Measurements from ENCODE around the gene SAT2.

SAT2 gene

DNA sequence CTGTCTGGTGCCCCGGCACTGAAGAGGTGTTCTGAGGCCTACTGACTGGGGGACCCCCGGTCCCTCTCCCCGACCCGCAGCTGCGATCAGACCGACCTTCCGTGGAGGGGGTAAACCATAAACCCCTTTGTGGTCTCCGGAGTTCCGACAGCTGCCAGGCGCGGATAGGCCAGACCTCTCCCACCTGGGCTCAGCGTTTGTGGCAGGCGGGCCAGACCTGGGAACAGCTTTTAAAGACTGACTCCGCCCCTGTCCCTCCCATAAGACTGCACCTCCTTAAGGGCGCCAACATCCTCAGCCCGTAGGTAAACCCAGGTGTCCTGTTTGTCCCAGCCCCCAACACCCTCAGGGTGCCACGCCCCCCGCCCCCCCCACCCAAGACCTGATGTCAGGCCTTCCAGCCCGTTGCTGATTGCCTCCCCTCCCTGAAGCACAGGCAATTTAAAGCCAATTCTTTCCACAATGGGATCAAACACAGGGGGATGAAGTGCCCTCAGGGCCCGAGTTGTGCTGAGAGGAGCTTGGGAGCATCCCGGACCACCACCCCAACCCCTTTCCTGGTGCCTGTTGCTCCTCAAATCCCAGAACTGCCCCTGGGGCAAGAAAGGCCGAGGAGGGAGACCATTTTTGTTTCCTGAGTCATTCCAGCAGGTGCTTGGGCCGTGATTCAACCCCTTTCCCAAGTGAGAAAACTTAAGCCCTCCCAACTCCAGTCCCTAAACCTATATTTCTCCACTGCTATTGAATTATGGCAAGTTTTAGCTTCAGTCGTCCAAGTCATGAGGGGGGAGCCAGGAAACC lies 37.5 kb downstream of the SAT2 start, which contains the start of gene SOX15:
SOX15 (minus strand) TSS at position 204 of the 801 bp plus-strand sequence. CDS start 418 bp downstream, outside the sequence.
- DNase-seq: no peak

DNA sequence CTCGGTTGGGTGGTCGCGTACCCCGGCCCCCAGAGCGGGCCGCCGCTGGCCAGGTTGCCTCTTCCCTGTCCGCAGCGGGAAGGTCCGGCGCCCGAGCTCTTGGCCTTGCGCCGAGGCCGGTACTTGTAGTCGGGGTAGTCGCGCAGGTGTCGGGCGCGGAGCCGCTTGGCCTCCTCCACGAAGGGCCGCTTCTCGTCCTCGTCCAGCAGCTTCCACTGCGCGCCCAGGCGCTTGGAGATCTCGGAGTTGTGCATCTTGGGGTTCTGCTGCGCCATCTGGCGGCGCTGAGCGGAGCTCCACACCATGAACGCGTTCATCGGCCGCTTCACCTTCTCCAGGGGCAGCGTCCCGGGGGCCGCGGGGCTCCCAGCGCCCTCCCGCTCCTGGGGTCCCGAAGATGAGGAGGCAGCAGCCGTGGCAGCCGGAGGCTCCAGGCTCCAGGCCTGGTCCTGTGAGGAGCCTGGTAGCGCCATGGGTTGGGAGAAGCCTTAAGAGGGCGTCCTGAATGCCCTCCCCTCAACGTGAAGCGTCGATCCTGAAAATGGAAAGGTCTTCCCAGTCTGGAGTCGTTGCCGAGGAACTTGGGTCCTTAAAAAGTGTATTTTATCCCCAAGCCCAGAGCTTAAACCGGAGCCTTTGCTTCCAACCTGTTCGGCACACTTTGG lies 38.3 kb downstream of the SAT2 start:
- peak; percentile 74 to 77 for DNase-seq

DNA sequence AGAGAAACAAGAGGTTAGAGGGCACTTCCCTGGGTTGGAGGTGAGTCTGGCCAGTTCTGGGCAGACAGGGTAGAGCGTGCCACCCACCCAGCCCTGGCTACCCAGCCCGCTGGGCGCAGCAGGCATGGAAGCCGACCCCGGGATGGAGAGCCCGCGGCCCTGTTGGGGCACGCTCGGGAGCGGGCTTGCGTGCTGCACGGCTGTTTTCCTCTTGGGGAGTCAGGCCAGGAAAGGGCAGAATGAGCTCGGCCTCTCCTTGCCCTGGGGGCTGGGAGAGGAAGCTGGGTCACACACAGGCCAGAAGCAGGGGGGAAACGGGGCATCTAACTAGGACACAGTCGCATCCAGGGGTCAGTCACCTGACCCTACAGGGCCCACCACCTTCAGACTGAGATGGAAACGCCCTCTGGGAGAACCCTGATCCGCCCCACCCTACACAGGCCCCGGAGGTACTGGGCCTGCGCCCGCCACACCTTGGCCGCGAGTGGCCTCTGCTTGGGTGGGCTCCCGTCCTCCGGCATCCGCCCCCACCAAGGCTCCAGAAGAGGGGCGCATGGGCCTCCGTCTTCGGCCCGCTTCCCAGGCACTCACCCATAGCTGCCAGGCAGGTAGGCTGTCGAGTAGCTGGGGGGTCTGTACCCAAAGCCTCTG lies 38.9 kb downstream of the SAT2 start:
- no peak for DNase-seq

DNA sequence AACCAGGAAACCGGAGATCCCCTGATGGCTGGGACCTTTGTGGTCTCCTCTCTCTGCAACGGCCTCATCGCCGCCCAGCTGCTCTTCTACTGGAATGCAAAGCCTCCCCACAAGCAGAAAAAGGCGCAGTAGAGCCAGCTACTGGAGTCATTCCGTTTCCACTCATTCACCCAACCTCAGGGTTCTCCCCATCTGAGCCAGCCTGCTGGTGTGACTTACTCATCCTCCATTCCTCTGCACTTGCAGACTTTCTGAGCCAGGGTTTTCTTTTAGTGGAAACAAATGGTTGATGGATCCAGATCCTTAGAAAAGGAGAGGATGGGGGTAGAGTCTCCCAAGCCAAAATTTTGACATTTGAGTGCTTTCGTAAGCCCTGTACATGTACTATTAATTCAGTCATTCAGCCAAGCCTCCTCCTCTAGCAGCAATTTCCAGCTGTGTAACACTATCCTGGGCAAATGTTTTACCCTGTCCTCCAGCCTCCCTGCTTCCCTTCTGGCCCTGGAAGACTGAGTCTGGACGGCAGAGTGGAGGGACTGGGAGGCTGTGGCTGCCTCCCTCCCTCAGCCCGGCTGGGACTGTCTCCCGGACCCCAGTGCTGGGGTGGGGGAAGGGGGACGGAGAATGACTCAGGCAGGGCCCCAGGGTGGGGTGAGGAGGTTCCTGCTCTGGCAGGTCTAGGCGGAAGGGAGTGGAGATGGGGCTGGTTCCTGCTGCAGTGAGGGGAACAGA lies 40.0 kb downstream of the SAT2 start:
- no peak for DNase-seq

DNA sequence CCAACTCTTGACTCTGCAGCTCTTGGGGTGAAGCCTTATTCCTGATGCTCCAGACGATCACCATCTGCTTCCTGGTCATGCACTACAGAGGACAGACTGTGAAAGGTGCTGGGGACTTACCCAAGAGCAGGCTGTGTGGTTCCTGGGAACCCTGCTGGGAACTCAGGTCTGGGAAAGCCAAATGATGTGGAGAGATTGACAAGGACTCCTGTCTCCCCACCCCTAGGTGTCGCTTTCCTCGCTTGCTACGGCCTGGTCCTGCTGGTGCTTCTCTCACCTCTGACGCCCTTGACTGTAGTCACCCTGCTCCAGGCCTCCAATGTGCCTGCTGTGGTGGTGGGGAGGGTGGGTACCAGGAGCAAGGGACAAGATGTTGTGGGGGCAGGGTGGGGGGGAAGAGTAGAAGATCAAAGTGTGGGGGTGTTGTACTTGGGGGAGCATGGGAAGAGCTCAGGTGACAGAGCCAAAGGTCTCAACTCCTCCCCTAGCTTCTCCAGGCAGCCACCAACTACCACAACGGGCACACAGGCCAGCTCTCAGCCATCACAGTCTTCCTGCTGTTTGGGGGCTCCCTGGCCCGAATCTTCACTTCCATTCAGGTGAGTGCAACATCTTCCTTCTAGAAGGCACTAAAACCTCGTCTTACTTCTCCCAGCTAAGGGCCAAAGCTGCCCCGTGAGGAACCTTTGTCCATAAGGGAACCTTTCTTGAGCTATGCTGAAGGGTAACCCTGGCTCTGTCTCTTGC lies 40.8 kb downstream of the SAT2 start:
- no peak for DNase-seq

DNA sequence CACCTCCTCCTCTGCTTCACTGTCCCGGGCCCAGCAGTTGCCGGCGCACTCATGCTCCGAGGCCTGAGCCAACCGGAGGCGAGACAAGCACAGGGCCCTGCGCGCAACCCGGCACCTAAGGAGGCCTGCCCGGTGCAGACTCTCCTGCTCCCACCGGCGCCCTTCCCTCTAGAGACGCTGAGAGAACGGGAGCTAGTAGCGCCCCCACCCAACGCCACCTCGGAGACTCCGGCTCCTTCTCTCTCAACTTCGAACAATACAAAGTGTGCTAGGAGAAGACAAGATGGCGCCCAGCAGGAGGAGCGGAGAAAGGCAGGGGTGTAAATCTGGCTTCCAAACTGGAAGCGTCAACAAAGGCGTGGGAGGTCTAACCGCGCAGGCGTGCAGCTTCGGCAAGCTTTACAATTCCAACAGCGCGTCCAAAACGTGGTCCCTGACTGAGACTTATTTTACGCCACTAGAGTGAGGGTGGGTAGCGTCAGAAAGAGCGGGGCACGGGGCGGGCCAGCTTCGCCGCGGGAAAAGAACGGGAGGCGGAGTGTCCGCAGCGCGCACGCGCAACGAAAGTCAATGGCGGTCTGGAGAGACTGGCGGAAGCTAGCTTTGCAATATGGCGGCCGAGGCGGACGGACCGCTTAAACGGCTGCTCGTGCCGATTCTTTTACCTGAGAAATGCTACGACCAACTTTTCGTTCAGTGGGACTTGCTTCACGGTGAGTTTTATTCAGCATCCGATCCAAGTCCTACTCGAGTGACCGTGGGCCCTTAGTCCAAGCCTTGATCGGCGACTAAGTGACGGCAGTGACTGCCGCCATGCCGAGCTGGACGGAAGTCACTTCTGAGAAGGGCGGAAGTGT lies 44.1 kb downstream of the SAT2 start, which contains the start of gene MPDU1:
MPDU1 (plus strand) TSS at position 600 of the 857 bp plus-strand sequence; CDS start at position 611, 11 bp downstream.
- peak; percentile 96 to 97 for DNase-seq

DNA sequence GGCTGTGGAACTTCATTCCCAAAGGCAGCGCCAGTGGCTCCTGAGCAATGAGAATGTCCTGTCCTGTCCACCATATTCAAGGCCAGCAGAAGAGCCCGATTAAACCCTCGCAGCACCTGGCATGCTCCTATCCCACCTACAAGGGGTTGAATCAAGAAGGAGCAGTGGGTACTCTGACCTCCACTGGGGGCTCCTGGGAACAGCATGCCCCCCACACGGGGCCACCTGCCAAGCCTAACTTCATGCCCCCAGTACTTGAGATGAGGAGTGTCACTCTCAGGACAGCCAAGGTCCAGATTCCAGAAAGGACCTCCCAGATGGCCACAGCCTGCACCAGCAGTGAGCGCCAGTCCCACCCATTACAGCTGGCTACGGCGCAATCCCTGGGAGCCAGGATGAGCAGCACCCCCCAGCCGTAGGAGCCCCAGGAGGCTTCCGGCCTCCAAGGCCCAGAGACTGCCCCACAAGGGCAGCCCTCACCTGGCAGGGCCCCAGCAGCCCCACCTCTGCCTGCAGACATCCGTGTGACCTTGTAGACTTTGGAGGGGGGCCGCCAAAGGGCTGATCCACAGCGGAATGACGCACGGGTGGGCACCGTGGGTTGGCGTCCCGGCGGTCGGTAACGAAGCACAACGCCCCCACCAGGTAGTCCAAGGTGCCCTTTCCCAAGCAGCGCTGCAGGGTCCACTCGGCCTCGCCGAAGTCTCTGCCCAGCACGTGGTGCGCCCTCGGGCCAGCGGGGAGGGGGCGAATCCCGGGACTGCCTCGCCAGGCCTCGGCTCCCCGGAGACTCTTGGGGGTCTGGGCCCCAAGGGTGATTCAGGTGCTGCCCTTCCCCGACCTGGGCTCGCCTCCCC lies 45.0 kb downstream of the SAT2 start:
- no peak for DNase-seq

DNA sequence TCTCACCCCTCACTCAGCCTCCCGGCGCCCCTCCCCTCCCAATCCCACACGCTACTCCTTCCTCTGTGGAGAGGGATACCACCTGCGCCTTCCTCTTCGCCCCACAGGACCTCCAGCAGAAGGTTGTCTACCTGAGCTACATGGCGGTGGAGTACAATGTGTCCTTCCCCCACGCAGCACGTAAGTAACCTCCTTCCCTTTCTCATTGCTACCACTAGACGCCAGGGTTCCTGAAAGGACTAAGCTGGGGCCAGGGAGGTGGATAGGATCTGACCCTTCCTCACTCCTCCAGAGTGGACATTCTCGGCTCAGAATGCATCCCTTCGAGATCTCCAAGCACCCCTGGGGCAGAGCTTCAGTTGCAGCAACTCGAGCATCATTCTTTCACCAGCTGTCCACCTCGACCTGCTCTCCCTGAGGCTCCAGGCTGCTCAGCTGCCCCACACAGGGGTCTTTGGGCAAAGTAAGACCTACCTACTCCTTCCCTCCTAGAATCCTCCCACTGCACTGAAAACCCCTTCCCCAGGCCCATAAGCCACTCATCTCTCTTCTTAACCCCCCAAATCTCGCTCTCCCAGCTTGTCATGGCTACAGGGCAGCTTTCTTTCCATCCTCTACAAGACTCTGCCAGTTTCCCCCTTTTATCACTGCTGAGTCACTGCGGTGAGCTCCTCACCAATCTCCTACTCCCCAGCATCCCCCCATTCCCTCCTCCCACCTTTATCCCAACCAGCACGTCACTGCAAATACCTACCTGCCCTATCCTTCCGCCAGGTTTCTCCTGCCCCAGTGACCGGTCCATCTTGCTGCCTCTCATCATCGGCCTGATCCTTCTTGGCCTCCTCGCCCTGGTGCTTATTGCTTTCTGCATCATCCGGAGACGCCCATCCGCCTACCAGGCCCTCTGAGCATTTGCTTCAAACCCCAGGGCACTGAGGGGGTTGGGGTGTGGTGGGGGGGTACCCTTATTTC lies 46.7 kb downstream of the SAT2 start:
- DNase-seq: no peak

DNA sequence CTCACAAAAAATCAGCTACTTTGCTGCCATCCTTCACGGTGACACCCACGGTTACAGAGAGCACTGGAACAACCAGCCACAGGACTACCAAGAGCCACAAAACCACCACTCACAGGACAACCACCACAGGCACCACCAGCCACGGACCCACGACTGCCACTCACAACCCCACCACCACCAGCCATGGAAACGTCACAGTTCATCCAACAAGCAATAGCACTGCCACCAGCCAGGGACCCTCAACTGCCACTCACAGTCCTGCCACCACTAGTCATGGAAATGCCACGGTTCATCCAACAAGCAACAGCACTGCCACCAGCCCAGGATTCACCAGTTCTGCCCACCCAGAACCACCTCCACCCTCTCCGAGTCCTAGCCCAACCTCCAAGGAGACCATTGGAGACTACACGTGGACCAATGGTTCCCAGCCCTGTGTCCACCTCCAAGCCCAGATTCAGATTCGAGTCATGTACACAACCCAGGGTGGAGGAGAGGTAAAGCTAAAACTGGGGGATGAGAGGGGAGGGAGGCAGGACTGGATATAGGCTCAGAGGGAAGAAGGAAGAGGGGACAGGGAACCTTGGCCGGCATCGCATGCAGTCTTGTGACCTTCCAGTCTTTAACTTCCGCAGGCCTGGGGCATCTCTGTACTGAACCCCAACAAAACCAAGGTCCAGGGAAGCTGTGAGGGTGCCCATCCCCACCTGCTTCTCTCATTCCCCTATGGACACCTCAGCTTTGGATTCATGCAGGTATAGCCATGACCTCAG lies 47.6 kb downstream of the SAT2 start:
- peak in 1 of 2 donors; percentile 58 for DNase-seq

DNA sequence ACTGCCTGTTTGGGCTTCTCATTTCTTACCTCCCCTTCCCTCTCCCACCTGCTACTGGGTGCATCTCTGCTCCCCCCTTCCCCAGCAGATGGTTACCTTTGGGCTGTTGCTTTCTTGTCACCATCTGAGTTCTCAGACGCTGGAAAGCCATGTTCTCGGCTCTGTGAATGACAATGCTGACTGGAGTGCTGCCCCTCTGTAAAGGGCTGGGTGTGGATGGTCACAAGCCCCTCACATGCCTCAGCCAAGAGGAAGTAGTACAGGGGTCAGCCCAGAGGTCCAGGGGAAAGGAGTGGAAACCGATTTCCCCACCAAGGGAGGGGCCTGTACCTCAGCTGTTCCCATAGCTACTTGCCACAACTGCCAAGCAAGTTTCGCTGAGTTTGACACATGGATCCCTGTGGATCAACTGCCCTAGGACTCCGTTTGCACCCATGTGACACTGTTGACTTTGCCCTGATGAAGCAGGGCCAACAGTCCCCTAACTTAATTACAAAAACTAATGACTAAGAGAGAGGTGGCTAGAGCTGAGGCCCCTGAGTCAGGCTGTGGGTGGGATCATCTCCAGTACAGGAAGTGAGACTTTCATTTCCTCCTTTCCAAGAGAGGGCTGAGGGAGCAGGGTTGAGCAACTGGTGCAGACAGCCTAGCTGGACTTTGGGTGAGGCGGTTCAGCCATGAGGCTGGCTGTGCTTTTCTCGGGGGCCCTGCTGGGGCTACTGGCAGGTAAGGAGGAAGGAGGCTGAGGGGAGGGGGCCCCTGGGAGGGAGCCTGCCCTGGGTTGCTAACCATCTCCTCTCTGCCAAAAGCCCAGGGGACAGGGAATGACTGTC lies 48.4 kb downstream of the SAT2 start, which contains the start of gene CD68:
CD68 (plus strand) TSS at position 638 of the 833 bp plus-strand sequence; CDS start at position 678, 40 bp downstream.
- peak; percentile 70 to 86 for DNase-seq

DNA sequence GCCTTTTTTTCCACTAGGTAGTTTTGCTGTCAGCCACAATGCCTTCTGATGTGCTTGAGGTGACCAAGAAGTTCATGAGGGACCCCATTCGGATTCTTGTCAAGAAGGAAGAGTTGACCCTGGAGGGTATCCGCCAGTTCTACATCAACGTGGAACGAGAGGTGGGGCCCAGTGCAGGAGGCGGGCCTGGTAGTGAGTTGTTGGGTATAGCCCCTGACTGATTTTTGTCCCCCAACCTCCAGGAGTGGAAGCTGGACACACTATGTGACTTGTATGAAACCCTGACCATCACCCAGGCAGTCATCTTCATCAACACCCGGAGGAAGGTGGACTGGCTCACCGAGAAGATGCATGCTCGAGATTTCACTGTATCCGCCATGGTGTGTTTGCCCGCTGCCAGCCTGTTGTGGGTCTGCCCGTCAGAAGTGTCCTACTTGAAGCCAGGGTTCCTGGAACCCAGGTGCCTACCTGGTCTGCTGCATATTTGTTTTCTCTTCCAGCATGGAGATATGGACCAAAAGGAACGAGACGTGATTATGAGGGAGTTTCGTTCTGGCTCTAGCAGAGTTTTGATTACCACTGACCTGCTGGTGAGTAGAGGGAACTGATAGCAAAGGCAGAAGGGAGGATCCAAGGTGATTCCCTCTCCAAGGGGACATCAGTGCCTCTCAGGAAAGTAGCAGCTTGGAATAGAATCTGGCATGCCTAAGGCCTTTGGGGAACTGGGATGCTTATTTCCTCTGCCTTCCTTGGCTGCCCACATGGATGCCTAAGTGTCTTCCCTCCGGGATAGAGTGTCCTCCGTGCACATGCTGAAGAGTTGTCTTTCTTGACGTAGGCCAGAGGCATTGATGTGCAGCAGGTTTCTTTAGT lies 50.1 kb downstream of the SAT2 start:
- no peak for DNase-seq

DNA sequence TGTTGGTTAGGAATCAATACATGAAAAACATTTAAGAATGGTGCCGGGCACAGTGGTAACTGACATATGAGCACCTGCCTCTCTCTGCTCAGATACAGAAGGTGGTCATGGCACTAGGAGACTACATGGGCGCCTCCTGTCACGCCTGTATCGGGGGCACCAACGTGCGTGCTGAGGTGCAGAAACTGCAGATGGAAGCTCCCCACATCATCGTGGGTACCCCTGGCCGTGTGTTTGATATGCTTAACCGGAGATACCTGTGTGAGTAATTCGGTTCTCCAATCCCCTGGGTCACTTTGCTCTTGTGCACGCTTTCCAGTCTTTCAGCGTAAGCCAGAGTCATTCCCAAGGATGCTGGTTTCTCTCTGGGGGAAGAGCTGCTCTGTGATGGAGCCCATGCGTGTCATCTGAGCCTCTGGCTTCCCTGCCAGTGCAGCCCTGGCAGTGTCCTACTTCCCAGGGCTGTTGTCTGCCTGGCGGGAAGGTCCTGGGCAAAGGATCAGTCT lies 51.1 kb downstream of the SAT2 start:
- DNase-seq: no peak
